DOHH2 (cell line): ENCODE results near the gene CYP4F3.

Source experiments
- H3F3A ChIP-seq: fragments of 200-600 bp; sonication (generic), shearing (Covaris generic); 2 replicates; pipeline ENCODE4 v1.6.0; 2016; ENCODE audit warnings: antibody characterized with exemption, mild to moderate bottlenecking; ENCODE audit not compliant: control insufficient read depth, insufficient read depth
- H3K27ac ChIP-seq: fragments of 200-600 bp; sonication (generic); 2 replicates; pipeline ENCODE4 v1.5.1; 2014; ENCODE audit warnings: low read depth, mild to moderate bottlenecking, low read length, moderate library complexity
- H3K27me3 ChIP-seq: fragments of 200-600 bp; sonication (generic); 2 replicates; pipeline ENCODE4 v1.6.1; 2014; ENCODE audit warnings: mild to moderate bottlenecking, low read length, mixed read lengths; ENCODE audit not compliant: control insufficient read depth
- H3K36me3 ChIP-seq: fragments of 200-600 bp; sonication (generic); 2 replicates; pipeline ENCODE4 v1.6.1; 2014; ENCODE audit warnings: mild to moderate bottlenecking, low read length, moderate library complexity, mixed read lengths; ENCODE audit not compliant: control insufficient read depth
- H3K4me1 ChIP-seq: fragments of 200-600 bp; sonication (generic); 2 replicates; pipeline ENCODE4 v1.6.1; 2014; ENCODE audit warnings: mild to moderate bottlenecking, low read length, mixed read lengths; ENCODE audit not compliant: control insufficient read depth
- H3K4me2 ChIP-seq: fragments of 200-600 bp; sonication (generic); 2 replicates; pipeline ENCODE4 v1.6.0; 2014; ENCODE audit warnings: mild to moderate bottlenecking, low read length, moderate library complexity
- H3K4me3 ChIP-seq: fragments of 200-600 bp; sonication (generic); 2 replicates; pipeline ENCODE4 v1.5.1; 2014; ENCODE audit warnings: mild to moderate bottlenecking, low read length, mixed read lengths
- H3K79me2 ChIP-seq: fragments of 200-600 bp; sonication (generic); 2 replicates; pipeline ENCODE4 v1.6.1; 2014; ENCODE audit warnings: mild to moderate bottlenecking, low read length, mixed read lengths; ENCODE audit not compliant: control insufficient read depth
- H3K9me2 ChIP-seq: fragments of 200-600 bp; sonication (generic); replicated peaks from 2 replicates; pipeline ENCODE4 v1.6.1; 2014; ENCODE audit warnings: mild to moderate bottlenecking, low read length, mixed read lengths; ENCODE audit not compliant: control insufficient read depth
- H3K9me3 ChIP-seq: fragments of 200-600 bp; sonication (generic); 2 replicates; pipeline ENCODE4 v1.6.1; 2014; ENCODE audit warnings: antibody characterized with exemption, low read length, mixed read lengths; ENCODE audit not compliant: control insufficient read depth, insufficient read depth
- H4K20me1 ChIP-seq: fragments of 200-600 bp; sonication (generic); 2 replicates; pipeline ENCODE4 v1.6.0; 2014; ENCODE audit warnings: low read depth, mild to moderate bottlenecking, antibody characterized with exemption, low read length, moderate library complexity; ENCODE audit not compliant: control insufficient read depth, insufficient read depth
- CTCF ChIP-seq: fragments of 200-600 bp; sonication (generic); IDR thresholded peaks from one replicate; pipeline ENCODE4 v1.5.1; 2014; ENCODE audit warnings: antibody characterized with exemption, mild to moderate bottlenecking, low read depth, low read length; ENCODE audit not compliant: poor library complexity, severe bottlenecking
- EZH2phosphoT487 ChIP-seq: fragments of 200-600 bp; sonication (generic); IDR thresholded peaks from 2 replicates; pipeline ENCODE4 v1.6.1; 2017; ENCODE audit warnings: borderline replicate concordance, mild to moderate bottlenecking, antibody characterized with exemption, low read length, moderate library complexity, mixed read lengths

The CYP4F3 gene

GRCh38 chr19:15641901-15642491 is 1.3 kb downstream of the CYP4F3 start:
- no peak overlapping the region for H3K27ac ChIP-seq
- no peaks in the 10 kb centered on the region for H3K79me2 ChIP-seq
- no peaks in the 10 kb centered on the region for H4K20me1 ChIP-seq
- H3K27me3 ChIP-seq = no peaks in the 10 kb centered on the region
- no peaks in the 10 kb centered on the region for H3K9me3 ChIP-seq
- no peaks in the 10 kb centered on the region for H3K4me1 ChIP-seq
- TF ChIP-seq EZH2phosphoT487 = no peak
- TF ChIP-seq CTCF = no peak
- H3K9me2 ChIP-seq = no peaks in the 10 kb centered on the region
- H3K4me3 ChIP-seq = no peak overlapping the region
- H3F3A ChIP-seq = no peaks in the 10 kb centered on the region
- no peaks in the 10 kb centered on the region for H3K36me3 ChIP-seq
- H3K4me2 ChIP-seq = no peak overlapping the region

- no peaks in the 10 kb centered on the region for H3K79me2 ChIP-seq
- H3K4me2 ChIP-seq = no peak overlapping the region
- no peaks in the 10 kb centered on the region for H3K36me3 ChIP-seq
- H4K20me1 ChIP-seq = no peaks in the 10 kb centered on the region
- no peaks in the 10 kb centered on the region for H3K27me3 ChIP-seq
- H3K4me3 ChIP-seq = no peak overlapping the region
- H3K9me2 ChIP-seq = no peaks in the 10 kb centered on the region
- no peaks in the 10 kb centered on the region for H3K9me3 ChIP-seq
- H3F3A ChIP-seq = no peaks in the 10 kb centered on the region
- no peaks in the 10 kb centered on the region for H3K4me1 ChIP-seq
- TF ChIP-seq CTCF = no peak
- TF ChIP-seq EZH2phosphoT487 = no peak
- no peak overlapping the region for H3K27ac ChIP-seq
Observed at GRCh38 chr19:15642807-15643206, 2.1 kb downstream of the CYP4F3 start.

- H3K4me2 ChIP-seq = no peak overlapping the region
- no peaks in the 10 kb centered on the region for H3K79me2 ChIP-seq
- H3K4me1 ChIP-seq = no peaks in the 10 kb centered on the region
- H3K36me3 ChIP-seq = no peaks in the 10 kb centered on the region
- H3K27me3 ChIP-seq = no peaks in the 10 kb centered on the region
- H4K20me1 ChIP-seq = no peaks in the 10 kb centered on the region
- H3K9me2 ChIP-seq = no peaks in the 10 kb centered on the region
- H3K4me3 ChIP-seq = no peak overlapping the region
- no peaks in the 10 kb centered on the region for H3F3A ChIP-seq
- no peaks in the 10 kb centered on the region for H3K9me3 ChIP-seq
- H3K27ac ChIP-seq = no peak overlapping the region
- no peak for TF ChIP-seq CTCF
- TF ChIP-seq EZH2phosphoT487 = no peak
Observed at GRCh38 chr19:15643387-15643786, 2.7 kb downstream of the CYP4F3 start.
